GM19438 (cell line): ENCODE results near the gene CFAP92.
A peak's percentile ranks its signal among the peaks of the same experiment; 100 is the strongest.
"Not testable (repeated sequence)": the region's sequence is repeated elsewhere in the genome, so short reads cannot be mapped to it uniquely, and the experiment has no call there.

Source experiments
- ATAC-seq: cut with Tn5 transposase; IDR thresholded peaks from one replicate; pipeline ENCODE4 v1.9.1; 2021; ENCODE audit warnings: low read depth; ENCODE audit not compliant: unreplicated experiment

Gene CFAP92

DNA sequence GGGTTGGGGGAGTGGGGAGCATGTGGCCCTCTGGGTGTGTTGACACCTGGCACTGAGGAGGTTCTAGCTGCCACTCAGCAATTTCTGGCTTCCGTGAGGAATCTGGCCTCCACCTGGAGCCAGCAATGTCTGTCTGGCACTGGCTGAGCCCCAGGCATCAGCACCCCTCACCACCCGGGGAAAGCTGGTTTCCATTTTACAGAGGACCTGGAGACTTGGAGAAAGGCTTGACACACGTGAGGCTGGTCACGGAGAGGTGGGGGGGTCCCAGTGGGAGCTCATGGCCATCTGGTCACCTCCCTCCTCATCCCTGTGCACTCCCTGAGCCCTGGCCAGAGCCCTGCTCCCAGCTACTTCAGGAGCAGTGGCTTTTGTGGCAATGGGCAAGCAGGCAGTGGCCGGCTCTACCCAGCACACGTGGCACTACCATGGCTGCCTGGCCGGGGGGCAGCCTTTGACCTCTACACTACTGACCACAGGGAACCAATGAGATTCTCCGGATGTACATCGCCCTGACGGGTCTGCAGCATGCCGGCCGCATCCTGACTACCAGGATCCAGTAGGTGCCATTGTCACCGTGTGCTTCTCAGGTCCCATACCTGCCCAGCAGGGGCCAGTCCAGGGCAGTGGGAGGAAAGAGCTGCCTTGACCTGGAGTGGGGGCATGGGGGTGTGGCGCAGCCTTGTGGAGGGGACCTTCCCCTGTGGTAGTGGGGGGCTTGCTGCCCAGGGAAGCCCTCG, 86.0 kb downstream of the CFAP92 start:
- ATAC-seq, result no peak

DNA sequence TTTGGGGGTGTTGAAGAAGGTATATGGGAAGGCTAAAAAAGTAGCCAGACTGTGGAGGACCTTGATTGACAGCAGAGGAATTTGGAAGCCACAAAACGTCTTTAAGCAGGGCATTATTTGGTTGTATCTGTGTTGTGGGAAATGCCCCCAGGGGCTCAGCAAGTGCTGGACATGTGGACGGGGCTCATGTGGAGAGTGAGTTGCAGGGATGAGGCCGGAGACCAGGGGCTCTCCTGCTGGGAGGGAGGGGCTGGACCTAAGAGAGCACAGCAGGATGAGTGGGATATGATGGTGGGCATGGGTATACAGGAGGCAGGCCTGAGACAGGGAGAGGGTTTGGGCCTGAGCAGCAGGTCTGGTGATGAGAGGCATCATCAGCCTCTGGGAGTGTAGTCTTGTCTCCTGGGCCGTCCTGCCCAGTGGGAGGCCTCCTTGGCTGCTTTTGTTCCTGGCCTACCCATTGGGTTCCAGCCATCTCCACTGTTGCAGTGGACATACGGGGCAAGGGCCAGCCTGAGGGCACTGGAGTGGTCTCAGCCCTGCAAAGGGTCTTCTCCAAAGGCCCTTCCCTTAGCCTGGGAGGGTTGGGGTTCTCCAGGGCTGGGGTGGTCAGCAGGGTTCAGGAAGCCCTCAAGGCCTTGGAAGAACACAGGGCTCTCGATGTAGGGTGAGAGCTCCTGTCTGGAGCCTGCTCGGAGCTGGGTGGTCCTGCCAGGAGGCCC, 86.9 kb downstream of the CFAP92 start:
- no peak for ATAC-seq

DNA sequence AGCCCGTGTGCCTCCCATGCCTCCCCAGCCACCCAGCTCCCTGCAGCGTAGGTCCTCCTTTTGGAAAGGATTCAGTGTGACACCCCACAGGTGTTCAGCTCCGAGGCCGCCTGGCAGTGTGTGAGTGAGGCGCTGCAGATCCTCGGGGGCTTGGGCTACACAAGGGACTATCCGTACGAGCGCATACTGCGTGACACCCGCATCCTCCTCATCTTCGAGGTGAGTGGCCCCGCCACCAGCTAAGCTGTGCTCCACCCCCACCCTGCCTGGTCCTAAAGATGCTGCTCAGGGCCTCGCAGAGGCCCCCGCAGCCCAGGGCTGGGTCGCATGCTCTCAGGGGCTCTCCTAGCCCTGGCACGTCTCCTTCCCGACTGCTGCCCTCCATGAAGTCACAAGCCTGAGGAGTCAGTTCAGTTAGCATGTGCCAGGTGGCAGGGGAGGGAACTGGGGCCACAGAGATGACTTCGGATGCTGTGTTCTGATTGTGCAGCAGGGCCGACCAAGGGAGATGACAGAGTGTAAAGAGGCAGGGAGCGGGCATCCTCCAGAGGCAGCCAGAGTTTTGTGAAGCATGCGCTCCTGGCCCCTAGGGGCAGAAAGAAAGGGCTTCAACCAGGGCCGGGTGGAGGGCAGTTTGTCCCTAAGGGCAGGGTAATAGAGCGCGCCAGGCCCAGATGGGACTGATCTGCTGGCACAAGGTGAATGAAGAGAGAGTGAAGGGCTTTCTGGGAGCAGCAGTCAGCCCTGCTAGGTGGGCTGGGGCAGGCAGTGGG, 87.7 kb downstream of the CFAP92 start:
- ATAC-seq, result no peak

DNA sequence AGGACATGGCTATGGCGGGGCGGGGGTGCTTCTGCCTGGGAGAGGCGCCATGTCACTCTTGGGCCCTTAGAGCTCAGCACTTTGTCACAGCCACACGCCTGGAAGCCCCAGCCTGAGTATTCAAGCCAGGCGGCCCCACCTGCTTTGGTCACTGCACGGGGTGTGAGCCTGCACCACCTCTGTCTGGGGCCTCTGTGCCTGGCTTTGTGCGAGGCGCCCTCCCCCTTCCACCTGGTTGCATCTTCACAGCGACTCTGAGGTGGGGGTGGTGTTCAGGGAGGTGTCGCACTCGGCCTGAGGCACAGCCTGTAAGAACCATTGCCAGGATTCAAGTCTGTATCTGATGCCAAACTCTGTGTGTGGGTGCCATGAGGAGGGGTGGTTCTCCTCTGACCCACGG, 90.4 kb downstream of the CFAP92 start:
- ATAC-seq, result no peak

DNA sequence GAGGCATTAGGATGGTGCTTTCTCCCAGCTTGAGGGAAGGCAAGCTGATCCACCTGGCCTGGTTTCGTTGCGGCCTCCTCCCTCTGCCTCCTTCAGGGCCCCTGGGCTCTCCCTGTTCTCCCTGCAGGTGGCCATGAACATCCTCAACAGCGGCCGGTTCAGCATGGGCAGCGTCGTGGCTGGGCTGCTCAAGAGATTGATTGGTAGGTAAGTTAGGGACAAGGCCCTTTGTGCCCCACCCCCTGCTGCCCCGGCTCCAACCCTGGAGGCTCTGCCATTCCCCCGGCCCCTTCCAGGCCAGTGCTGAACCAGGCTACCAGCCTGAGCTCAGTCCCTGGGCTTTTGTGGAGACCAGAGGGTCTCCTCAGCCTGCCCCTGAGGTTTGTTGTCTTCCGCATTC, 91.5 kb downstream of the CFAP92 start:
- no peak for ATAC-seq

DNA sequence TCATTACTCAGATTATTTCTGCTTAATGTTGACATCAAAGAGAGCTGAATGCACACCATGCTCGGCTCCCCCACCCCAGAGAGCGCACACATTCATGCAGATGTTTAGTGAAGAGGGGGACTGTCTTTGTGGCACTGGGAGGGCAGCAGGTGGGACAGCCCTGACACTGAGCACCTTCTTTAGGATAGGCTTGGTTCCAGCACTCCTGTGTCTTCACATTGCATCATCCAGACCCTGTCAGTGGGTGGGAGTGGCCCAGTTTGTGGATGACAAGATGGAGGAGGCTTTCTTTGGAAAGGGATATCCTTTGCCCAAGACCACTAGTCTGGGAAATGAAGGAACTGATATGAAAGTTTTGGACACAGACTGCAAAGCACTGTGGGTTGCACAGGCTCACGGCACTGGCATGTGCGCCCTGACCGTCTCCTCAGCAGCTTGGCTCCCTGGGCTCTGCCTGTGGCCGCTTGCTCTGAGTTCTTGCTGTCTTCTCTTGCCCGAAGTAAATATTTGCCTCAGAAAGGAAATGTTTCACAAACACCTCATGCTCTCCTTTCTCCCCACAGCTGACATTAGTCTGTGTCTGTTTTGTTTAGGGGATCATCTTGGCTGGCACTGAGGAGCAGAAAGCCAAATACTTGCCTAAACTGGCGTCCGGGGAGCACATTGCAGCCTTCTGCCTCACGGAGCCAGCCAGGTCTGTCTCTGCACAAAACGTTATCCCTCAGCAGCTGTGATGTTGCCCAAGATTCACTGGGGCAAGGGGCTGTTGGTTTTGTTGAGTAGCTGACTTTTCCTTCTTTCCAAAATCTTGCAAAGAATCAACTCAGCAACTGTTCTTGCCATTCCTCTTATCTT, 97.8 kb downstream of the CFAP92 start:
- ATAC-seq, result no peak

DNA sequence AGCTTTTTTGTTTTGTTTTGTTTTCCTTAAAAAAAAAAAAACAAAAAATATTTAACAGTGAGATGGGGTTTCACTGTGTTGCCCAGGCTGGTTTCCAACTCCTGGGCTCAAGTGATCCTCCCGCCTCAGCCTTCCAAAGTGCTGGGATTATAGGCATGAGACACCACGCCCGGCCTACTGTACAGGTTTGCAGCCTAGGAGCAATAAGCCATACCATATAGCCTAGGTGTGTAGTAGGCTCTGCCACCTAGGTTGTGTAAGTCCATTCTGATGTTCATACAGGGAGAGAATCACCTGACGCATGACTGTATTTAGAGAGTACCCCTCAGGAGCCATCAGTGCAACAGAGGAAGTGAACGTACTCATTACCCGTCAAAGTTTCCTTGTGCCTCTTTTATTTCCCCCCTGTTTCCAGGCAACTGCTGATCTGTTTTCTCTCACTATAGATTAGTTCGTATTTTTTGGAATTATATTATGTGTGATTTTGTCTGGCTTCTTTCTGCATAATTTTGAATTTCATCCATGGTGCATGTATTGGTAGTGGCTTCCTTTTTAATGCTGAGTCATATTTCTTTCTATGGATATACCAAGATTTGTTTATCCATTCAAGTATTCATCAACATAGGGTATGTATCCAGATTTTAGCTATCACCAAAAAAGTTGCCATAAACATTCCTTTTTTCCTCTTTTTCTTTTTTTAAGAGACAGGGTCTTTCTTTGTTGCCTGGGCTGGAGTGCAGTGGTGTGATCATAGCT, 104.6 kb downstream of the CFAP92 start:
- ATAC-seq, result no peak

DNA sequence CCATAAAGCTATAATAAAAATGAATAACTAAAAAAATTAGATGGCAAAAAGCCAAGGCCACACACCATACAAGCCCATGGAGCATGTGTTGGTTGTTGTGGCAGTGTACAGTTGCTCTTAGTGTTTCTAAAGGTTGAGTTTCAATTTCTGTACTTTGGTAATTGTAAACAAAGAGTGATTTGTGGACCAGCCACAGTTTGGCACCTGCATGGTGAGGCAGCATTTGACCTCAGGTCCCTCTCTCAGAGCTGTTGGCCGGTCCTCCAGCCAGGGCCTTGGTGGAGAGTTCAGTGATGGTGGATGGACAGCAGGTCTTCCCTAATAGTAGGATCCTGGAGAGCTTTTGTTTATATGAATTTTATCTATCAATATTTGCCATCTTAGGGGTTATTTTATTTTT, 108.9 kb downstream of the CFAP92 start:
- ATAC-seq, result no peak

DNA sequence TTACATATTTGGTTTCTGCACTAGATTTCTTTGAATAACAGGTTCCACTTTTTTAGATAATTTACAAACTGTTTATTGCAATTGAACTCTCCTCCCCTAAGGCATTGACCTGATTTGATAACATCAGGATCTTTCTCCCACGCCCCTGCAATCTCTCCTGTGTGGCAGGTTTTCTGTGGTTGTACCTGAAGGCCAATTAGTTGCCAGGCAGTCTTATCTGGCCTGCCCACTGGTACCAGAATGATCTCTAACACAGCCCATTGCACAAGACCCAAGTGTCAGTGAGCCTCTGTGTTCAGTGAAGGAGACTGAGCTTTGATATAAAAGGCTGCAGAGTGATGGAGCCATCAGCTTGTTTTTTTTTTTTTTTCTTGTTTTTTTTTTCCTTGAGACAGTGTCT, 111.2 kb downstream of the CFAP92 start:
- no peak for ATAC-seq

DNA sequence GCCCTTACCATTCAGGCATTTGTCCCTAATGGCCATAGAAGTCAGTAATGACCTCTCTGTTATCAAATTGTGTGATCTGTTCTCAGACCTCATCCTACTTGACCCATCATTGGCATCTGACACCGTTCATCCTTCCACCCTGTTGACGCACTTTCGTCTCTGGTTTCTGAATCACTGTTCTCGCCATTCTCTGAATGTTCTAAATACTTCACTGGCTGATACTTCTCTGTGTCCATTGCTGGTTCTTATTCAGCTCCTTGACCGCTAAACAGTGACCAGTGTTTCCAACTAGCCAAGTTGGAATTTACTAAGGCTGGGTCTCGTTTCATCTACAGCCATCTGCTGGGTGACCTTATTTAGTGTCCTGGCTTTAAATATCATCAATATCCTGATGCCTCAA, 112.3 kb downstream of the CFAP92 start:
- ATAC-seq, result no peak

DNA sequence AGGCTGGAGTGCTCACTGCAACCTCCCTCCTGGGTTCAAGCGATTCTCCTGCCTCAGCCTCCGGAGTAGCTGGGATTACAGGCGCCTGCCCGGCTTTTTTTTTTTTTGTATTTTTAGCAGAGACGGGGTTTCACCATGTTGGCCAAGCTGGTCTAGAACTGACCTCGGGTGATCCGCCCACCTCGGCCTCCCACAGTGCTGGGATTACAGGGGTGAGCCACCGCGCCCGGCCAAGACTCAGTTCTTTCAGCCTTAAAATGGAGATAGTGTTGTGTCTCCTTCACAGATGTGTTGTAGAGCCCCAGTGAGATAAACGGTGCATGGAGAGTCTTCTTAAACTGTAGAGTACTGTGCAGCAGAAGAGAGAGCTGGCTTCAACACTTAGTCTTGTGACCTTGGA, 113.4 kb downstream of the CFAP92 start:
- not testable (repeated sequence) for ATAC-seq

DNA sequence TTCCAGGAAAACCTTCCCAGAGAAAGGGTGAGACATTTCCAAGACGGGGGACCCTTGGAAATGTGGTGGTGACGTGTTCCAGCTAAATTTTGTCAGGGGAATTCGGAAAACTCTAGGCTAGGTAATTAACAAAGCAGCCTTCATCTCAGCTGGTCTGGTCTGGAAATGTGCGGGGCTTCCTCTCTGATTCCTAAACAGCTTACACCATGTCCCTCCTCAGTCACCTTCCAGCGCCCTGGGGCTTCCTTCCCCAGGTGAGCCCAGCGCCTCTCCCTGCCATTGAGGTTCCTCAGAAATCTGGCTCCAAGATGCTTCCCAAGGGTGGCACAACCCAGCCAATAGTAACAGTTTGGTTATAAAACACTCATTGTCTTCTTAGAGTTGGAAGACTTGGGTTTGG, 113.9 kb downstream of the CFAP92 start:
- no peak for ATAC-seq

DNA sequence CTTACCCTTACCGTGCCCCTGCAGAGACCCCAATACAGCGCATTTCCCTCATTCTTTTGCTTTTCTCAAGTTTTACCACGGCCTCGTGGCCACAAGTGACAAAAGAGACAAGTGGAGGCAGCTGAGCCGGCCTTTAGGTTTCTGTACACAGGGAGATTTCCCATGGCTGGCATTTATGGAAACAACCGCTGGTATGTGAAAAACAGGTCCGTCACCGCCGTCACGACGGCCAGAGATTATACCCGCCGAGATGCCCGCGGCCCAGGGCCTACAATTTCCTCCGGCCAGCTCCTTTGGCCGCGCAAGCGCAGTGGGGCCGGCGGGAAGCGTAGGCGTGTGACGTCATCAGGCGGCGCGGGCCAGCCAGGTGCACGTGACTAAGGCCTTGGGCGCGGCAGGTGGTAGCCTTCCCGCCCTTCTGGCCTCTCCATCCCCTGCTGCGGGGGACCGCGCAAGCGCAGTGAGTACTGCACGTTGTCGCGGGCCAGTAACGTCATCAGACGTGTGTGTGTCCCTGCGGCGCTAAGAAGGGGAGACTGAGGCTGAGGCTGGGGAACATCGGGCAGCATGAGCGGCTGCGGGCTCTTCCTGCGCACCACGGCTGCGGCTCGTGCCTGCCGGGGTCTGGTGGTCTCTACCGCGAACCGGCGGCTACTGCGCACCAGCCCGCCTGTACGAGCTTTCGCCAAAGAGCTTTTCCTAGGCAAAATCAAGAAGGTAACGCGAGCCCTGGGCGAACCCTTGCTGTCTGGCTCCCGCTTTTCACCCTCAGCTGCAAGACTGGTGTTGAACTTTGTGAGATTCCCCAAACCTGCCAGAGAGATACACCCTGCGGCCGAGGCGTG, 114.5 kb downstream of the CFAP92 start, which contains the start of gene ACAD9:
Gene ACAD9 (plus strand): TSS at position 496 of the 845 bp plus-strand sequence. CDS start 72 bp downstream, at position 568.
- peak; percentile 89 for ATAC-seq

DNA sequence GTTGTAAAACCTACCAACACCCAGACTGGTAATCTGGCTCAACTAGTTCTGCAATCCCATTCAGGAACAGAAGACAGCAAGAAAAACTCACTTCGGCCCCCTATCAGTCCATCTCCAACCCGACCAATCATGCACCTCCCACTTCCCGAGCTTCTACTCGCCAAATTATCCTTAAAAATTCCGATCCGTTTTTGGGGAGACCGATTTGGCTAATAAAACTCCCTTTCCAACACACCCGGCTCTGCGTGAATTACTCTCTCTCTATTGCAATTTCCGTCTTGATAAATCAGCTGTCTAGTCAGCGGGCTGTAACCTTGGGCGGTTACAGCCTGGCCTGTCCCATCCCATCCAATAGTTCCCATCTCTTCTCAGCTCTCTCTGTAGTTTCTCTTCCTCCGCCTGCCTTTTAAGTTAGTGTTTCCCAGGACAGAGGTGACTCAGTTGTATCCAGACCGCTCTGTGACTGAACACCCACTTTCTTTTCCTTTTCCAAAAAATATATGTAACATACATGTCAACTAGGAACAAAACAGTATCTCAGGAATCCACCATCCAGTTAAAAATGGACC, 115.2 kb downstream of the CFAP92 start:
- ATAC-seq, result no peak

DNA sequence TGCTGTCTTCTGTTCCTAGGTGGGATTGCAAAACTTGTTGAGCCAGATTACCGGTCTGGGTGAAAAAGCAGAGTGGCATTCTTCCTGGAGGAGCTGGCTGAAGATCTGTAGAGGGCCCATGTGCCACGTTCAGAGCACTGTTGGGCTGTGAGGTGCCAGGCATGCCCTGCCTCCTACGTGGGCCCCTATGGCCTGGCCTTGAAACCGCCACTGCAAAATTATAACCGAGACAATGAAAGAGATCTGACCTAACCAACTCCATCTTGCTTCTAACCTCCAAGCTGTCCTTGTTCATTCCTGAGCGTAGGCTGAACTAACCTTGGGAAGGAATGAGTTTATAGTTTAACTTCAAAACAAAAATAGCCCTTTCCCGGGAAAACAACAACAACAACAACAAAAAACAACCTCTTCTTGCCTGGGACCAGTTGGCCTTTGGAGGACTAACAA, 115.8 kb downstream of the CFAP92 start:
- ATAC-seq, result no peak

DNA sequence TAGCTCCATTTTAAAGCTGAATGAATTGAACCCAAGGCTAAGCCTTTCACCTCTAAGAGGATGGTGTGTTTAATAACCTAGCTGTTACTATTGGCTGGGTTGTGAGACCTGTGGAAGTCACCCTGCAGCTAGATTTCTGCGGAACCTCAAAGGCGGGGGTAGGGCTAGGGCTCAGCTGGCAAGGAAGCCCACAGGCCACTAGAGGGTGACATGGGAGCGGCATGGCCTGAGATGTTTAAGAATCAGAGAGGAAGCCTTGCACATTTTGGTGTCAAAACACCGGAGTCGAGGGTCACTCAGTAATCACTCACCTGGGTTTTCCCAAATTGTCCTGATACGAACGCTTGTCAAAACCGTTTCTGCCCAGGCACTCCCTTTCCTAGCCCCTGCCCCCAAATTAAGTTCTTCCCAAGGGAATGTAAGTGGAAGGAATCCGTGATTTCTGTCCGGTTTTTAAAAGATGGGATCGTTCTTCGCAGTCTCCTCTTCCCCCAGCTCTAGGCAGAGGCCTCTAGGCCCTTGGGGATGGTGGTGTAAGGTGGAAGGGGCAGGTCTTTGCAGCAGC, 118.2 kb downstream of the CFAP92 start:
- ATAC-seq, result no peak

DNA sequence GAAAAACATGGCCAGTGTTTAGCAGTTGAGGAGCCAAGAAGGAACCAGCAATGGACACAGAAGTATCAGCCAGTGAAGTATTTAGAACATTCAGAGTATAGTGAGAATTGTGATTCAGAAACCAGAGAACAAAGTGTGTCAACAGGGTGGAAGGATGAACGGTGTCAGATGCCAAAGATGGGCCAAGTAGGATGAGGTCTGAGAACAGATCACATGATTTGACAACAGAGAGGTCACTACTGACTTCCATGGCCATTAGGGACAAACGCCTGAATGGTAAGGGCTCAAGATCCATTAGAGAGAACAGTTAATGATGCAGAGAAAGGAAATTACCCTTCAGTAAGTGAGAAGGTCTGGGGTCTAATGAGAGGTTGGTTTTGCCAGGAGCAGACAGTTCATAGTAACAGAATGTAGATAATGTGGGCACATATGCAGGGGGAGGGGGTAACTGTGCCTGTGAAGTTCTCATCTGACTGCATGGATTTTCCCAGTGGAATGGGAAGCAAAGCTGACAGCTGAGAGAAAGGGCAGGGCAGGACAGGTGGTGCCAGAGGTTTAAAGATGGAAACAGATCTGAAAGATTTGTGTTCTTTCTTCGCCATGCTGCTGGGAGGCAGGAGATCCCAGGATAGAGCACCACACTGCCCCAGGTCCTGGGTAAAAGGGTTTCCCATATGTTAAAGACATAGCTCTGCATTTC, 119.2 kb downstream of the CFAP92 start:
- ATAC-seq, result no peak
